Measurements from ENCODE around the gene TMA7.

TMA7 gene

GRCh38 chr3:48430708-48431101 lies 9.4 kb upstream of the TMA7 start:
- Histone ChIP-seq H3K4me3 (ENCODE audit: low read length in 2 of 2) (peak overlapping the region in 1 of 2 donors; percentile 76), H3K27ac (ENCODE audit: low read length) (peak overlapping the region; percentile 92), H3K36me3 (ENCODE audit: control insufficient read depth in 2 of 2, insufficient read depth in 2 of 2, low read length in 2 of 2) (peaks cover 12 to 15% of the 10 kb centered on the region in 2 donors), H3K9ac (ENCODE audit: low read length in 2 of 2) (peak overlapping the region; percentile 68 to 76), H3K27me3 (ENCODE audit: control insufficient read depth in 1 of 2, insufficient read depth in 2 of 2, low read length in 2 of 2) (no peaks in the 10 kb centered on the region), H3K9me3 (ENCODE audit: control insufficient read depth in 2 of 2, low read length in 2 of 2) (no peaks in the 10 kb centered on the region), H3K4me1 (ENCODE audit: control insufficient read depth, insufficient read depth, low read length) (peaks cover 75% of the 10 kb centered on the region)

- no peak overlapping the region for H3K4me3 ChIP-seq (ENCODE audit: low read length in 2 of 2)
- H3K4me1 ChIP-seq (ENCODE audit: control insufficient read depth, insufficient read depth, low read length) = peaks cover 74% of the 10 kb centered on the region
- no peaks in the 10 kb centered on the region for H3K9me3 ChIP-seq (ENCODE audit: control insufficient read depth in 2 of 2, low read length in 2 of 2)
- peaks cover 12 to 15% of the 10 kb centered on the region in 2 donors for H3K36me3 ChIP-seq (ENCODE audit: control insufficient read depth in 2 of 2, insufficient read depth in 2 of 2, low read length in 2 of 2)
- H3K27me3 ChIP-seq (ENCODE audit: control insufficient read depth in 1 of 2, insufficient read depth in 2 of 2, low read length in 2 of 2) = no peaks in the 10 kb centered on the region
- peak overlapping the region; percentile 92 for H3K27ac ChIP-seq (ENCODE audit: low read length)
- H3K9ac ChIP-seq (ENCODE audit: low read length in 2 of 2) = no peak overlapping the region
These were observed 8.6 kb upstream of the TMA7 start for GRCh38 chr3:48431224-48432029.

GRCh38 chr3:48432411-48433371 lies 7.4 kb upstream of the TMA7 start:
- Histone ChIP-seq H3K36me3 (ENCODE audit: control insufficient read depth in 2 of 2, insufficient read depth in 2 of 2, low read length in 2 of 2) (peaks cover 12 to 15% of the 10 kb centered on the region in 2 donors), H3K9me3 (ENCODE audit: control insufficient read depth in 2 of 2, low read length in 2 of 2) (no peaks in the 10 kb centered on the region), H3K27me3 (ENCODE audit: control insufficient read depth in 1 of 2, insufficient read depth in 2 of 2, low read length in 2 of 2) (no peaks in the 10 kb centered on the region), H3K4me1 (ENCODE audit: control insufficient read depth, insufficient read depth, low read length) (peaks cover 62% of the 10 kb centered on the region), H3K9ac (ENCODE audit: low read length in 2 of 2) (no peak overlapping the region), H3K27ac (ENCODE audit: low read length) (peak overlapping the region; percentile 92), H3K4me3 (ENCODE audit: low read length in 2 of 2) (peak overlapping the region in 1 of 2 donors; percentile 40)

- Histone ChIP-seq H3K9ac (ENCODE audit: low read length in 2 of 2) (no peak overlapping the region), H3K4me1 (ENCODE audit: control insufficient read depth, insufficient read depth, low read length) (peaks cover 54% of the 10 kb centered on the region), H3K36me3 (ENCODE audit: control insufficient read depth in 2 of 2, insufficient read depth in 2 of 2, low read length in 2 of 2) (peaks cover 12 to 15% of the 10 kb centered on the region in 2 donors), H3K4me3 (ENCODE audit: low read length in 2 of 2) (peak overlapping the region in 1 of 2 donors; percentile 40), H3K27ac (ENCODE audit: low read length) (peak overlapping the region; percentile 70), H3K27me3 (ENCODE audit: control insufficient read depth in 1 of 2, insufficient read depth in 2 of 2, low read length in 2 of 2) (no peaks in the 10 kb centered on the region), H3K9me3 (ENCODE audit: control insufficient read depth in 2 of 2, low read length in 2 of 2) (no peaks in the 10 kb centered on the region)
These were observed 6.5 kb upstream of the TMA7 start for GRCh38 chr3:48433472-48434118.

- Histone ChIP-seq H3K27ac (ENCODE audit: low read length) (peak overlapping the region; percentile 70), H3K4me3 (ENCODE audit: low read length in 2 of 2) (no peak overlapping the region), H3K9ac (ENCODE audit: low read length in 2 of 2) (peak overlapping the region in 1 of 2 donors; percentile 51), H3K27me3 (ENCODE audit: control insufficient read depth in 1 of 2, insufficient read depth in 2 of 2, low read length in 2 of 2) (no peaks in the 10 kb centered on the region), H3K36me3 (ENCODE audit: control insufficient read depth in 2 of 2, insufficient read depth in 2 of 2, low read length in 2 of 2) (peaks cover 12 to 15% of the 10 kb centered on the region in 2 donors), H3K9me3 (ENCODE audit: control insufficient read depth in 2 of 2, low read length in 2 of 2) (no peaks in the 10 kb centered on the region), H3K4me1 (ENCODE audit: control insufficient read depth, insufficient read depth, low read length) (peaks cover 64% of the 10 kb centered on the region)
These were observed 5.3 kb upstream of the TMA7 start for GRCh38 chr3:48434591-48435222.

- Histone ChIP-seq H3K4me3 (ENCODE audit: low read length in 2 of 2) (no peak overlapping the region), H3K4me1 (ENCODE audit: control insufficient read depth, insufficient read depth, low read length) (peaks cover 62% of the 10 kb centered on the region), H3K9ac (ENCODE audit: low read length in 2 of 2) (peak overlapping the region in 1 of 2 donors; percentile 36), H3K36me3 (ENCODE audit: control insufficient read depth in 2 of 2, insufficient read depth in 2 of 2, low read length in 2 of 2) (peaks cover 12 to 15% of the 10 kb centered on the region in 2 donors), H3K27ac (ENCODE audit: low read length) (peak overlapping the region; percentile 70), H3K27me3 (ENCODE audit: control insufficient read depth in 1 of 2, insufficient read depth in 2 of 2, low read length in 2 of 2) (no peaks in the 10 kb centered on the region), H3K9me3 (ENCODE audit: control insufficient read depth in 2 of 2, low read length in 2 of 2) (no peaks in the 10 kb centered on the region)
These were observed 4.8 kb upstream of the TMA7 start for GRCh38 chr3:48435223-48435595.

GRCh38 chr3:48435774-48436476 lies 4.1 kb upstream of the TMA7 start:
- H3K4me1 ChIP-seq (ENCODE audit: control insufficient read depth, insufficient read depth, low read length) = peaks cover 59% of the 10 kb centered on the region
- no peaks in the 10 kb centered on the region for H3K9me3 ChIP-seq (ENCODE audit: control insufficient read depth in 2 of 2, low read length in 2 of 2)
- peak overlapping the region in 1 of 2 donors; percentile 36 for H3K9ac ChIP-seq (ENCODE audit: low read length in 2 of 2)
- H3K27ac ChIP-seq (ENCODE audit: low read length) = peak overlapping the region; percentile 70
- peaks cover 12 to 15% of the 10 kb centered on the region in 2 donors for H3K36me3 ChIP-seq (ENCODE audit: control insufficient read depth in 2 of 2, insufficient read depth in 2 of 2, low read length in 2 of 2)
- H3K27me3 ChIP-seq (ENCODE audit: control insufficient read depth in 1 of 2, insufficient read depth in 2 of 2, low read length in 2 of 2) = no peaks in the 10 kb centered on the region
- no peak overlapping the region for H3K4me3 ChIP-seq (ENCODE audit: low read length in 2 of 2)

GRCh38 chr3:48436477-48436787 lies 3.6 kb upstream of the TMA7 start:
- Histone ChIP-seq H3K27ac (ENCODE audit: low read length) (peak overlapping the region; percentile 31), H3K9me3 (ENCODE audit: control insufficient read depth in 2 of 2, low read length in 2 of 2) (no peaks in the 10 kb centered on the region)

GRCh38 chr3:48436855-48437254 lies 3.2 kb upstream of the TMA7 start:
- Histone ChIP-seq H3K9ac (ENCODE audit: low read length in 2 of 2) (no peak overlapping the region), H3K4me3 (ENCODE audit: low read length in 2 of 2) (no peak overlapping the region), H3K27me3 (ENCODE audit: control insufficient read depth in 1 of 2, insufficient read depth in 2 of 2, low read length in 2 of 2) (no peaks in the 10 kb centered on the region), H3K36me3 (ENCODE audit: control insufficient read depth in 2 of 2, insufficient read depth in 2 of 2, low read length in 2 of 2) (peaks cover 14 to 15% of the 10 kb centered on the region in 2 donors), H3K27ac (ENCODE audit: low read length) (no peak overlapping the region), H3K4me1 (ENCODE audit: control insufficient read depth, insufficient read depth, low read length) (peaks cover 63% of the 10 kb centered on the region), H3K9me3 (ENCODE audit: control insufficient read depth in 2 of 2, low read length in 2 of 2) (no peaks in the 10 kb centered on the region)

More at GRCh38 chr3:48436477-48436787, 3.6 kb upstream of the TMA7 start:
- H3K36me3 ChIP-seq (ENCODE audit: control insufficient read depth in 2 of 2, insufficient read depth in 2 of 2, low read length in 2 of 2) = peaks cover 12 to 15% of the 10 kb centered on the region in 2 donors
- H3K4me1 ChIP-seq (ENCODE audit: control insufficient read depth, insufficient read depth, low read length) = peaks cover 62% of the 10 kb centered on the region
- H3K9ac ChIP-seq (ENCODE audit: low read length in 2 of 2) = no peak overlapping the region
- H3K4me3 ChIP-seq (ENCODE audit: low read length in 2 of 2) = no peak overlapping the region
- H3K27me3 ChIP-seq (ENCODE audit: control insufficient read depth in 1 of 2, insufficient read depth in 2 of 2, low read length in 2 of 2) = no peaks in the 10 kb centered on the region
